Nucleus accumbens (tissue), 56 donors: ENCODE results near the gene PLEKHA7.
"Not testable (repeated sequence)": the region's sequence is repeated elsewhere in the genome, so short reads cannot be mapped to it uniquely, and the experiment has no call there.

Experiments
- DNase-seq, 56 donors: peaks; one replicate each; lab custom pipeline; 2025; lab: John Stamatoyannopoulos, UW

PLEKHA7 gene

GRCh38 chr11:17014321-17014832 lies at the start of gene PLEKHA7:
Gene PLEKHA7 (minus strand): TSS chr11:17014414. CDS start chr11:17014401, 13 bp downstream.
- DNase-seq: peak in 3 of 56 donors; percentile 2 to 33 (median 17)

- peak in 42 of 56 donors; percentile 4 to 79 (median 28) for DNase-seq
These were observed 49.2 kb upstream of the PLEKHA7 start for GRCh38 chr11:17063171-17064002.

- not testable (repeated sequence) for DNase-seq
These were observed 36.9 kb upstream of the PLEKHA7 start for GRCh38 chr11:17051146-17051545.

- DNase-seq: not testable (repeated sequence)
These were observed 34.3 kb upstream of the PLEKHA7 start for GRCh38 chr11:17048491-17048890.

GRCh38 chr11:17046690-17047089 lies 32.5 kb upstream of the PLEKHA7 start:
- no peak for DNase-seq

- no peak for DNase-seq
These were observed 22.7 kb upstream of the PLEKHA7 start for GRCh38 chr11:17036666-17037658.

- DNase-seq: not testable (repeated sequence)
These were observed 19.8 kb upstream of the PLEKHA7 start for GRCh38 chr11:17034027-17034426.

GRCh38 chr11:17026487-17027082 lies 12.4 kb upstream of the PLEKHA7 start:
- no peak for DNase-seq

GRCh38 chr11:17024924-17025323 lies 10.7 kb upstream of the PLEKHA7 start:
- no peak for DNase-seq

- DNase-seq: no peak
These were observed 7.3 kb upstream of the PLEKHA7 start for GRCh38 chr11:17021511-17021910.

GRCh38 chr11:17020831-17021230 lies 6.6 kb upstream of the PLEKHA7 start:
- DNase-seq: no peak

GRCh38 chr11:17019232-17019631 lies 5.0 kb upstream of the PLEKHA7 start:
- no peak for DNase-seq

- no peak for DNase-seq
These were observed 1.5 kb upstream of the PLEKHA7 start for GRCh38 chr11:17015627-17016126.

- DNase-seq: peak in 2 of 56 donors; percentile 6 to 16
These were observed 816 bp upstream of the PLEKHA7 start for GRCh38 chr11:17014833-17015626.

- DNase-seq: peak in 6 of 56 donors; percentile 15 to 50 (median 34)
These were observed 480 bp downstream of the PLEKHA7 start for GRCh38 chr11:17013548-17014320.

- DNase-seq: peak in 33 of 56 donors; percentile 6 to 62 (median 25)
These were observed 1.3 kb downstream of the PLEKHA7 start for GRCh38 chr11:17012712-17013547.

- DNase-seq: no peak
These were observed 2.0 kb downstream of the PLEKHA7 start for GRCh38 chr11:17012179-17012578.
